CD14-positive monocyte (primary cell): Measurements from ENCODE around the gene TFB1M. TPM values are rescaled to one million over a fixed set of nuclear protein-coding genes. Genes with fewer than 3 reads are reported as not detected.

Experiments
- DNase-seq, 3 donors: peaks; one replicate each; pipeline ENCODE4 v3.0.0-alpha.2; 2011 to 2022
- H2AFZ ChIP-seq: 2 replicates; pipeline ENCODE4 v1.6.0; 2012; ENCODE audit warnings: mild to moderate bottlenecking, low read depth, low read length, inconsistent platforms; ENCODE audit not compliant: insufficient read depth, poor library complexity, severe bottlenecking
- H3K27ac ChIP-seq, 2 donors: 1 replicate in 1 of 2; 2 replicates in 1 of 2; pipeline ENCODE4 v1.5.1; 2012 to 2013; ENCODE audit warnings: low read length in 2 of 2, control low read depth in 1 of 2, inconsistent platforms in 1 of 2, low read depth in 1 of 2, mild to moderate bottlenecking in 1 of 2
- H3K27me3 ChIP-seq, 2 donors: one replicate each; pipeline versions ENCODE4 v1.6.0 to v1.6.1; 2011 to 2013; ENCODE audit warnings: low read length in 2 of 2; ENCODE audit not compliant: control insufficient read depth in 2 of 2, insufficient read depth in 2 of 2
- H3K36me3 ChIP-seq, 2 donors: replicated peaks in 1 of 2; 1 replicate in 1 of 2; 2 replicates in 1 of 2; pipeline versions ENCODE4 v1.5.1 to v1.6.1; 2012 to 2013; ENCODE audit warnings: low read length in 2 of 2, control low read depth in 1 of 2, inconsistent platforms in 1 of 2, mild to moderate bottlenecking in 1 of 2; ENCODE audit not compliant: insufficient read depth in 2 of 2, control insufficient read depth in 1 of 2
- H3K4me1 ChIP-seq, 2 donors: 1 replicate in 1 of 2; 2 replicates in 1 of 2; pipeline versions ENCODE4 v1.5.1 to v1.6.1; 2012 to 2013; ENCODE audit warnings: low read length in 2 of 2, control low read depth in 1 of 2, inconsistent platforms in 1 of 2, mild to moderate bottlenecking in 1 of 2, moderate library complexity in 1 of 2; ENCODE audit not compliant: insufficient read depth in 2 of 2, control insufficient read depth in 1 of 2
- H3K4me2 ChIP-seq: replicated peaks from 2 replicates; pipeline ENCODE3; 2012; ENCODE audit warnings: low read length, moderate library complexity, mild to moderate bottlenecking; ENCODE audit not compliant: poor library complexity, severe bottlenecking; ENCODE audit errors: extremely low read depth
- H3K4me3 ChIP-seq, 3 experiments: fragments of 200-600 bp in 1 of 3; sonication (generic) in 1 of 3; replicated peaks in 1 of 3; 1 replicate in 2 of 3; 2 replicates in 1 of 3; pipeline ENCODE4 v1.5.1; 2011 to 2013; ENCODE audit warnings: low read length in 3 of 3, mild to moderate bottlenecking in 3 of 3, control low read depth in 2 of 3, low read depth in 2 of 3, inconsistent platforms in 1 of 3, moderate library complexity in 1 of 3
- H3K79me2 ChIP-seq: 2 replicates; pipeline ENCODE4 v1.6.0; 2012; ENCODE audit warnings: mild to moderate bottlenecking, control low read depth, inconsistent platforms, low read length, moderate library complexity; ENCODE audit not compliant: insufficient read depth
- H3K9ac ChIP-seq: 2 replicates; pipeline ENCODE4 v1.6.0; 2017; ENCODE audit warnings: low read length, mild to moderate bottlenecking; ENCODE audit not compliant: insufficient read depth, poor library complexity, severe bottlenecking
- H3K9me3 ChIP-seq, 2 donors: replicated peaks in 1 of 2; 1 replicate in 1 of 2; 2 replicates in 1 of 2; pipeline versions ENCODE4 v1.5.1 to v1.6.1; 2012 to 2013; ENCODE audit warnings: low read length in 2 of 2, control low read depth in 1 of 2; ENCODE audit not compliant: control insufficient read depth in 1 of 2, insufficient read depth in 1 of 2
- H4K20me1 ChIP-seq: 2 replicates; pipeline ENCODE4 v1.6.0; 2012; ENCODE audit warnings: mild to moderate bottlenecking, low read length, control low read depth, moderate library complexity; ENCODE audit not compliant: insufficient read depth
- H3K27ac Mint-ChIP-seq, 7 donors: one replicate each; pipeline ENCODE4 v1.8.0; 2020; ENCODE audit warnings: mild to moderate bottlenecking in 7 of 7, mixed read lengths in 7 of 7, moderate library complexity in 6 of 7, inconsistent platforms in 2 of 7
- H3K27me3 Mint-ChIP-seq, 3 donors: one replicate each; pipeline ENCODE4 v1.8.0; 2021 to 2022; ENCODE audit warnings: low read depth in 3 of 3, mild to moderate bottlenecking in 3 of 3, mixed read lengths in 3 of 3, moderate library complexity in 3 of 3, inconsistent platforms in 1 of 3
- H3K36me3 Mint-ChIP-seq, 2 donors: one replicate each; pipeline ENCODE4 v1.8.0; 2020; ENCODE audit warnings: mixed read lengths in 2 of 2, inconsistent platforms in 1 of 2, mild to moderate bottlenecking in 1 of 2
- H3K4me1 Mint-ChIP-seq: one replicate; pipeline ENCODE4 v1.8.0; 2020; ENCODE audit warnings: mild to moderate bottlenecking, mixed read lengths
- H3K4me3 Mint-ChIP-seq, 2 donors: one replicate each; pipeline ENCODE4 v1.8.0; 2020; ENCODE audit warnings: mild to moderate bottlenecking in 2 of 2, mixed read lengths in 2 of 2, moderate library complexity in 1 of 2
- H3K9me3 Mint-ChIP-seq, 7 donors: one replicate each; pipeline ENCODE4 v1.8.0; 2020 to 2022; ENCODE audit warnings: mixed read lengths in 7 of 7, mild to moderate bottlenecking in 6 of 7, moderate library complexity in 6 of 7, inconsistent platforms in 2 of 7
- WGBS: methylation state at CpG from one replicate; pipeline ENCODE4 v1.1.5; 2013; ENCODE audit warnings: missing lambda C conversion rate; ENCODE audit not compliant: insufficient coverage; 5-methylcytosine and 5-hydroxymethylcytosine counted together
- intact Hi-C, 2 donors: fragments of 100-400 bp; cut with micrococcal nuclease; formaldehyde crosslinking; loops; one replicate each; pipeline versions ENCODE4 v1.15.0 to v1.15.1; 2023
- polyA plus RNA-seq, 3 donors: library from polyadenylated mRNA; depleted of rRNA in 1 of 3; unstranded in 2 of 3; stranded (reverse) in 1 of 3; fragments of 300-500 nt in 2 of 3; fragments of >200 nt in 1 of 3; fragmentation: Illumina TruSeq in 2 of 3; gene quantifications; 1 replicate in 2 of 3; 2 replicates in 1 of 3; pipeline ENCODE4 v1.2.3, GENCODE V29; 2012 to 2021
- TF ChIP-seq, protein P1 (sequence below): fragments of 200-600 bp; IDR thresholded peaks from one replicate; pipeline ENCODE4 v1.8.0; 2022; ENCODE audit warnings: antibody characterized with exemption, mild to moderate bottlenecking

Gene TFB1M
- polyA plus RNA-seq, 3 donors = 4.8 to 5.4 (median 4.8) TPM

GRCh38 chr6:155244434-155244833 is 69.8 kb downstream of the TFB1M start:
- peaks cover 0 to 2% of the 10 kb centered on the region in 2 donors for H3K36me3 Mint-ChIP-seq
- intact Hi-C loops = no loop called here
- TF ChIP-seq, protein P1, sequence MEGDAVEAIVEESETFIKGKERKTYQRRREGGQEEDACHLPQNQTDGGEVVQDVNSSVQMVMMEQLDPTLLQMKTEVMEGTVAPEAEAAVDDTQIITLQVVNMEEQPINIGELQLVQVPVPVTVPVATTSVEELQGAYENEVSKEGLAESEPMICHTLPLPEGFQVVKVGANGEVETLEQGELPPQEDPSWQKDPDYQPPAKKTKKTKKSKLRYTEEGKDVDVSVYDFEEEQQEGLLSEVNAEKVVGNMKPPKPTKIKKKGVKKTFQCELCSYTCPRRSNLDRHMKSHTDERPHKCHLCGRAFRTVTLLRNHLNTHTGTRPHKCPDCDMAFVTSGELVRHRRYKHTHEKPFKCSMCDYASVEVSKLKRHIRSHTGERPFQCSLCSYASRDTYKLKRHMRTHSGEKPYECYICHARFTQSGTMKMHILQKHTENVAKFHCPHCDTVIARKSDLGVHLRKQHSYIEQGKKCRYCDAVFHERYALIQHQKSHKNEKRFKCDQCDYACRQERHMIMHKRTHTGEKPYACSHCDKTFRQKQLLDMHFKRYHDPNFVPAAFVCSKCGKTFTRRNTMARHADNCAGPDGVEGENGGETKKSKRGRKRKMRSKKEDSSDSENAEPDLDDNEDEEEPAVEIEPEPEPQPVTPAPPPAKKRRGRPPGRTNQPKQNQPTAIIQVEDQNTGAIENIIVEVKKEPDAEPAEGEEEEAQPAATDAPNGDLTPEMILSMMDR = no peak

DNA sequence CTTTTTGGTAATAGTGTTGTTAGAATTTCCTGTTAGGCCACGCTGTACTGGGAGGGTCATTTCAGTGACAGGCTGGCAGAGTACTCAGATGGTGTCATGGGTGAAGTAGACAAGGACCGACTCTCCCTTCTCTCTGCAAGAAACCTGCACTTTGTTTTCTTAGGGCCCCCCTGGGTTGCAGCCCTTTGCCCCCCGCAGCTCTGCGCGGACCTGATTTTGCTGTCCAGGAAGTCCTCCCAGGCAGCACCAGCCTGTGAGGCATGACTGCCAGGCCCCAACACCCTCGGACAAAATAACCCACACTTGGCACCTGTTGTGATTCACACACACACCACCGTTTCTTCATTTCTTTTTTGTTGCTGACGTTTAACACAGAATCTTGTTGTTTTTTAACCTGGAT is 72.3 kb downstream of the TFB1M start:
- intact Hi-C loops = no loop called here
- 91% methylated on average over 6 of the region's 8 CpGs for WGBS
- Histone ChIP-seq H3K36me3 (no peaks in the 10 kb centered on the region), H3K27ac (no peak overlapping the region), H3K4me2 (no peak overlapping the region), H3K4me1 (no peaks in the 10 kb centered on the region), H3K79me2 (no peaks in the 10 kb centered on the region), H4K20me1 (no peaks in the 10 kb centered on the region), H3K4me3 (no peak overlapping the region), H2AFZ (no peak overlapping the region), H3K9ac (no peak overlapping the region), H3K27me3 (no peaks in the 10 kb centered on the region), H3K9me3 (peaks cover 0 to 6% of the 10 kb centered on the region in 2 donors)
- no peak overlapping the region for H3K27ac Mint-ChIP-seq
- H3K4me1 Mint-ChIP-seq = no peaks in the 10 kb centered on the region
- no peaks in the 10 kb centered on the region for H3K36me3 Mint-ChIP-seq
- H3K27me3 Mint-ChIP-seq = peaks cover 0 to 3% (median 2%) of the 10 kb centered on the region in 3 donors
- TF ChIP-seq, protein P1 = no peak
- H3K4me3 Mint-ChIP-seq = no peak overlapping the region
- DNase-seq = no peak
- H3K9me3 Mint-ChIP-seq = peaks cover 0 to 8% (median 5%) of the 10 kb centered on the region in 7 donors

More at GRCh38 chr6:155244434-155244833, 69.8 kb downstream of the TFB1M start:
- Mint-ChIP-seq H3K27ac (no peak overlapping the region), H3K4me1 (no peaks in the 10 kb centered on the region), H3K27me3 (peaks cover 0 to 2% (median 1%) of the 10 kb centered on the region in 3 donors), H3K4me3 (no peak overlapping the region), H3K9me3 (peaks cover 0 to 2% (median 0%) of the 10 kb centered on the region in 7 donors)
- Histone ChIP-seq H3K36me3 (no peaks in the 10 kb centered on the region), H3K9me3 (no peaks in the 10 kb centered on the region), H3K4me3 (no peak overlapping the region), H3K4me2 (no peak overlapping the region), H3K4me1 (no peaks in the 10 kb centered on the region), H2AFZ (no peak overlapping the region), H3K27me3 (no peaks in the 10 kb centered on the region), H3K79me2 (no peaks in the 10 kb centered on the region), H3K9ac (no peak overlapping the region), H4K20me1 (no peaks in the 10 kb centered on the region), H3K27ac (no peak overlapping the region)
- no peak for DNase-seq
- no CpG with 5 or more reads among the region's 4 CpGs for WGBS
